Kidney (tissue), 14 donors: ENCODE measurements around the gene SHISAL1. TPM values are rescaled to one million over a fixed set of nuclear protein-coding genes. Genes with fewer than 3 reads are reported as not detected.

ENCODE experiments used
- DNase-seq, 5 donors: peaks; one replicate each; pipeline ENCODE4 v3.0.0-alpha.2; 2013 to 2020
- FAIRE-seq: peaks from 2 replicates; lab custom pipeline; 2012; peaks lifted over from hg19 to GRCh38; lab: Jason Lieb, UNC
- H3K27ac ChIP-seq, 2 donors: one replicate each; pipeline ENCODE4 v1.7.0; 2013; ENCODE audit warnings: low read depth in 2 of 2, low read length in 2 of 2, inconsistent platforms in 1 of 2
- H3K27me3 ChIP-seq: one replicate; pipeline ENCODE4 v1.7.1; 2013; ENCODE audit warnings: low read length, inconsistent platforms; ENCODE audit not compliant: control insufficient read depth, insufficient read depth
- H3K36me3 ChIP-seq, 3 donors: one replicate each; pipeline versions ENCODE4 v1.7.0 to v1.7.1; 2013; ENCODE audit warnings: low read length in 3 of 3, control low read depth in 1 of 3, inconsistent platforms in 1 of 3; ENCODE audit not compliant: insufficient read depth in 3 of 3, control insufficient read depth in 2 of 3
- H3K4me1 ChIP-seq, 3 donors: one replicate each; pipeline versions ENCODE4 v1.7.0 to v1.7.1; 2013; ENCODE audit warnings: low read length in 3 of 3, inconsistent platforms in 1 of 3, low read depth in 1 of 3; ENCODE audit not compliant: control insufficient read depth in 2 of 3, insufficient read depth in 2 of 3
- H3K4me3 ChIP-seq, 3 donors: one replicate each; pipeline versions ENCODE4 v1.7.0 to v1.8.1; 2013; ENCODE audit warnings: low read length in 3 of 3, control low read depth in 1 of 3, inconsistent platforms in 1 of 3
- H3K9ac ChIP-seq, 3 donors: one replicate each; pipeline versions ENCODE4 v1.7.0 to v1.7.1; 2013; ENCODE audit warnings: low read length in 3 of 3, control low read depth in 1 of 3, inconsistent platforms in 1 of 3
- H3K9me3 ChIP-seq, 3 donors: one replicate each; pipeline versions ENCODE4 v1.7.0 to v1.7.1; 2013; ENCODE audit warnings: low read length in 3 of 3, control low read depth in 1 of 3, inconsistent platforms in 1 of 3; ENCODE audit not compliant: control insufficient read depth in 2 of 3, insufficient read depth in 1 of 3
- intact Hi-C: fragments of 100-400 bp; cut with DNase I; formaldehyde crosslinking; loops from one replicate; pipeline ENCODE4 v1.11.1; 2022
- polyA plus RNA-seq: library from polyadenylated mRNA; stranded (reverse); fragments of 350-450 nt; fragmentation: Illumina TruSeq; extraction: RNeasy Lipid Tissue Mini Kit (QIAGEN cat#74804); gene quantifications from one replicate; pipeline ENCODE4 v1.2.3, GENCODE V29; 2014; ENCODE audit warnings: low read depth, low replicate concordance; ENCODE audit not compliant: insufficient read depth
- total RNA-seq: library from RNA; stranded (reverse); fragmentation: NEBNext Ultra II Directional; extraction: Animal tissue kit (Norgen Biotek cat#: 25700); gene quantifications from one replicate; pipeline ENCODE4 v1.2.1, GENCODE V29; 2021
- TF ChIP-seq, protein P1 (sequence below): IDR thresholded peaks from 3 replicates; pipeline ENCODE4 v1.5.1; 2012; ENCODE audit warnings: mild to moderate bottlenecking, moderate library complexity, borderline replicate concordance; ENCODE audit not compliant: insufficient read depth; ENCODE audit errors: extremely low read depth
- donor health status: control.
- donor health status: control.
- donor health status: control.
- donor health status: control.
- donor health status: control.
- donor health status: DM: yes; HTN: yes; CAD: no.
- donor health status: Normal renal cell carcinoma (clear cell type).

SHISAL1 gene
- total and polyA plus RNA-seq, 2 donors from 2014 or later: 0.04 to 1.1 TPM

DNA sequence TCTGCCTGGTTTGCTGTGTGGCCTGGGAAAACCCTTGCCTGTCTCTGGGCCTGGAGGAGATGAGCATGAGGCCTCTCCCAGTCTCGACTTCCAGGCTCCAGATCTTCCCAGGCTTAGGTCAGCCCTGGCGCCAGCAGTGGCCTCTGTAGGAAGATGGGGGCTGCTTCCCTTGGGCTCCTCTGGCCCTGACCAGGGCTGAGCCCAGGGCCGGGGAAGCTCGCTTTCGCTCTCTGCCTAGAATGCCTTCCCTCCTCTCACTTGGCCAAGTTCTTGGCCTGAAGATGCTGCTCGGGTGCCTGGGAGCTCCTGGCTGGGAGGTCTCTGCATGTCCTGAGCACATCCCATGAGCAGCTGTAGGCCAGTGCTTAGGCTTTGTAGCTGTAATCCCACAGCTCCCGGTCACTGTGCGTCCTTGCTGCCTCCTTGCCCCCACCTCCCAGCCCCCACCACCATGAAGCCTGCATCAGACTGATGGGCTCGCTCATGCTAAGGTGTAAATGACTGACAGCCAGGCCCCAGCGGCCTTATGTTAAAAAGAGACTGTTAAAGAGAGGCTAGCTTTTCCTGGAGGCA is 25.5 kb downstream of the SHISAL1 start:
- FAIRE-seq (no peak), DNase-seq (no peak)
- TF ChIP-seq, protein P1, sequence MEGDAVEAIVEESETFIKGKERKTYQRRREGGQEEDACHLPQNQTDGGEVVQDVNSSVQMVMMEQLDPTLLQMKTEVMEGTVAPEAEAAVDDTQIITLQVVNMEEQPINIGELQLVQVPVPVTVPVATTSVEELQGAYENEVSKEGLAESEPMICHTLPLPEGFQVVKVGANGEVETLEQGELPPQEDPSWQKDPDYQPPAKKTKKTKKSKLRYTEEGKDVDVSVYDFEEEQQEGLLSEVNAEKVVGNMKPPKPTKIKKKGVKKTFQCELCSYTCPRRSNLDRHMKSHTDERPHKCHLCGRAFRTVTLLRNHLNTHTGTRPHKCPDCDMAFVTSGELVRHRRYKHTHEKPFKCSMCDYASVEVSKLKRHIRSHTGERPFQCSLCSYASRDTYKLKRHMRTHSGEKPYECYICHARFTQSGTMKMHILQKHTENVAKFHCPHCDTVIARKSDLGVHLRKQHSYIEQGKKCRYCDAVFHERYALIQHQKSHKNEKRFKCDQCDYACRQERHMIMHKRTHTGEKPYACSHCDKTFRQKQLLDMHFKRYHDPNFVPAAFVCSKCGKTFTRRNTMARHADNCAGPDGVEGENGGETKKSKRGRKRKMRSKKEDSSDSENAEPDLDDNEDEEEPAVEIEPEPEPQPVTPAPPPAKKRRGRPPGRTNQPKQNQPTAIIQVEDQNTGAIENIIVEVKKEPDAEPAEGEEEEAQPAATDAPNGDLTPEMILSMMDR: no peak
- H3K36me3 ChIP-seq: no peaks in the 10 kb centered on the region
- no peak overlapping the region for H3K27ac ChIP-seq
- H3K4me3 ChIP-seq: no peak overlapping the region
- H3K27me3 ChIP-seq: no peaks in the 10 kb centered on the region
- H3K9me3 ChIP-seq: no peaks in the 10 kb centered on the region
- H3K9ac ChIP-seq: no peak overlapping the region
- intact Hi-C loops: no loop called here
- H3K4me1 ChIP-seq: no peaks in the 10 kb centered on the region

DNA sequence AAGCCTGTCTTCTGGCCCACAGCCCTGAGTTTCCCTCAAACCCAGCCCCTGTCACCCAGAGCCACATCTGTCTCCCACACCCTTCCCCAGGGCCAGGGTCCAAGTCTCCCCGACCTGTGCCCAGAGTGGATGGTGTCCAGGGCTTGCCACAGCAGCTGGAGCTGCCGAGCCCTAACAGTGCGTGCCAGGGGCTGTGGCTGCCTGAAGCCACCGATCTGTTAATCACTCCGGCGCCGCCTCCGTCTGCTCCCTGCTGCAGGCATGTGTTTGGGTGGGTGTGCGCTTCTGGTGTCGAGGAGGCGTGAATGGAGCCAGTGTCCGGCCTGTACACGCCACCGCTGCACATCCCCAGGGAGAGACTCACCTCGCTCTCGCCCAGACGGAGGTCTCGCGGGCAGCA is 26.1 kb downstream of the SHISAL1 start:
- Histone ChIP-seq H3K9me3 (no peaks in the 10 kb centered on the region), H3K4me3 (no peak overlapping the region), H3K9ac (no peak overlapping the region), H3K36me3 (no peaks in the 10 kb centered on the region), H3K27ac (no peak overlapping the region), H3K27me3 (no peaks in the 10 kb centered on the region), H3K4me1 (no peaks in the 10 kb centered on the region)
- DNase-seq (no peak), FAIRE-seq (no peak)
- TF ChIP-seq, protein P1: no peak
- intact Hi-C loops: no loop called here

DNA sequence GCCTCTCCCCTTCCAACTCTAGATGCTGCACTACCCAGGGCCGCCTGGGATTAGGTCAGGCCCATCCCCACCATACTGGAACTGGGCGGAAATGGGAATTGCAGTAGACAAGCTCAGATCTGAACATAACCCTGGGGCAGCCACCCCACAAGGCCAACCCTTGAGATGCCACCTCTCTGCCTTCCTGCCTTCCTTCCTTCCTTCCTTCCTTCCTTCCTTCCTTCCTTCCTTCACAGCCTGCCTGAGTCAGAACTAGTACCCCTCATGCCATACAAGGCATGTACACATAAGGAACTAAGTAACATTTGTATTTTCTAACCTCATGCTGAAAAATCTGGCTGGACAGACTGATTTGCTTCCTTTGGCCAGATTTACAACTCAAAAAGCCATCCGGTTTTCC is 28.0 kb downstream of the SHISAL1 start:
- no peaks in the 10 kb centered on the region for H3K36me3 ChIP-seq
- no peaks in the 10 kb centered on the region for H3K4me1 ChIP-seq
- TF ChIP-seq, protein P1: no peak
- no peak overlapping the region for H3K4me3 ChIP-seq
- FAIRE-seq (no peak), DNase-seq (no peak)
- H3K9ac ChIP-seq: no peak overlapping the region
- H3K9me3 ChIP-seq: no peaks in the 10 kb centered on the region
- H3K27ac ChIP-seq: no peak overlapping the region
- intact Hi-C loops: no loop called here
- no peaks in the 10 kb centered on the region for H3K27me3 ChIP-seq
